Measurements from ENCODE around the gene ATG5. TPM values are rescaled to one million over a fixed set of nuclear protein-coding genes. Genes with fewer than 3 reads are reported as not detected.
A peak's percentile ranks its signal among the peaks of the same experiment; 100 is the strongest.

The ATG5 gene
- total RNA-seq, 1 donor, result 12.1 TPM

DNA sequence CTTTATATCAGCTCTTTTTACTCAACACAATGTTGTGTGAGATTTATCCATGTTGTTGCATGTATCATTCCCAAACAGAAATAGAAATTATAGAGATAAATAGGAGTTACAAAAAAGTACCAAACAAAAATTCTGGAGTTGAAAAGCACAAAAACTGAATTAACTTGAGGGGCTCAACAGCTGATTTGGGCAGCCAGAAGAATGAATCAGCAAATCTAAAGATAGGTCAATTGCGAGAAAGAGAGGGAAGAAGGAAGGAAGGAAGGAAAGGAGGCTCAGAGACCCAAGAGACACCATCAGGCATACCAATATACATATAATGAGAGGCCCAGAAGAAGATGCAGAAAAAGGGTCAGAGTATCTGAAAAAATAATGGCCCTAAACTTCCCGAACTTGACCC lies 98.9 kb downstream of the ATG5 start:
- no peak for DNase-seq (ENCODE audit: low read depth in 2 of 3, low spot score in 2 of 3)

DNA sequence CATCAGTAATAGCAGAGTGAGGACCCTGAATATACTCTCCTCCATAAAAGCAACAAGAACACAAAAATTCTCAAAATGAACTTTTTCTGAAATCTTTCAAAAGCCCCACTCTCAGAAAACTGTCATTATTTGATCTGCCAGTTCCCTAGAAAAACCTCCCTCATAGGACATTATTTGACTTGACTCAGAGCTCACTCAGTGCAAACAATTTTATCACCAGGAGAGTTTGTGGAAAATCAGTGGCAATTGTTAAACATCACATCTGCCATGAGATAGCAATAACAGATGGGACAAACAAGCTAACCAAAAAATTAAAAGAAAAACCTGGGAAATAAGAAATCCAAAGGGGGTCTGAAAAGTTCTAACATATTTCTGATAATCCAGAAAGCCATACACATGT lies 100.0 kb downstream of the ATG5 start:
- no peak for DNase-seq (ENCODE audit: low read depth in 2 of 3, low spot score in 2 of 3)

DNA sequence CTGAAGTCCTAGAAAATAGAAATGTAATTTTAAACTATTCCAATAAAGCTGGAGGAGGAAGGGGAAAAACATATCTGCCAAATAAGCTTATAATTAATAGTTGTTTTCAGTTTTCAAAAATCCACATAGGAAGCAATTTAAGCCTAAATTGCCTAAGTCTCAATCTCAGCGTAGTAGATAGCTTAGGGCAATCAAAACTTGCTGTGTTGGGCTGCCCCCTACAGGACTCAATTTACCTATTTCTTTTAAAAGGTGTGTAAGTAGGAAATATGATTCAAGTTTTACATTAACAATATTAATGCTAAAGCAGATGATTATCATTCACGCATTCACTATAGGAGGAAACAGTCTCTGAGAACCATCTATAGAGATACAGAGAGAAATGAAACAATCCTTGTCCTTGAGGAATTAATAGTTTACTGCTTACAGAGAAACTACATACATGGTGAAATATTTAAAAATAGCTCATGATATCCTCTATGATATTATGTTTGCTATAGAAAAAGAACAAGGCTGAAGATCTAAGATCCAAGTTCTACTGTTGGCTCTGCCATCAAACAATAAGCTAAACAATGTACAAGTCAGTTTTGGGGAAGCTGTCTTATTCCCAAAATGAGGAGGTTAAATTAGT lies 102.1 kb downstream of the ATG5 start:
- peak; percentile 59 to 86 (median 60) for DNase-seq (ENCODE audit: low read depth in 2 of 3, low spot score in 2 of 3)

DNA sequence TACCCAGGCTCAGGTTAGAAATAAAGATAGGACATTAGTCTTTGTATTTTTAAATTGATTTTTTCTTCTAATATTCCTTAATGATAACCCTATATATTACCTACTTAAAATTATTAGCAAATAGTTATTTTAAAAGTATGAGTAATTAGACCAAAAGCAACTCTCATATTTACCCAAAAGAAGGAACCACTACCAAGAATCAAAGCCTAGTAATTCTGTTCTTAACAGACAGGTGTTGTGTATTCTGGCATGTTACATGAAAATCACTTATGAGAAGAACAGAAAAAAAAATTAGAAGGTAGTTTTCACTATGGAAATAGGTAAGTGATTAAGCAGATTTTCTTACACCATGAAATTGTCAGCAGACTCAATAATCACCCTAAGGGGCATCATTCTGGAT lies 105.1 kb downstream of the ATG5 start:
- no peak for DNase-seq (ENCODE audit: low read depth in 2 of 3, low spot score in 2 of 3)

DNA sequence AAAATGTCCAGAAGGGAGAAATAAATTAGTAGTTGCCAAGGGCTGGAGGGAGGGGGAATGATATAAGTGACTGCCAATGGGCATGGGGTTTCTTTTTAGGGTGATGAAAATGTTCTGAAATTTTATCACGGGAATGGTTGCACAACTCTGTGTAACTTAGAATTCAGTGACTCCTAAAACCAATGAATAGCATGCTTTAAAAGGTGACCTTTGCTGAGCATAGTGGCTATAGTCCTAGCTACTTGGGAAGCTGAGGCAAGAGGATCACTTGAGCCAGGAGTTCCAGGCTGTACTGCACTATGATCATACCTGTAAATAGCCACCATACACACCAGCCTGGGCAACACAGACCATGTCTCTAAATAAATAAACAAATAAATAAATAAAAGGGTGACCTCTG lies 109.0 kb downstream of the ATG5 start:
- no peak for DNase-seq (ENCODE audit: low read depth in 2 of 3, low spot score in 2 of 3)

DNA sequence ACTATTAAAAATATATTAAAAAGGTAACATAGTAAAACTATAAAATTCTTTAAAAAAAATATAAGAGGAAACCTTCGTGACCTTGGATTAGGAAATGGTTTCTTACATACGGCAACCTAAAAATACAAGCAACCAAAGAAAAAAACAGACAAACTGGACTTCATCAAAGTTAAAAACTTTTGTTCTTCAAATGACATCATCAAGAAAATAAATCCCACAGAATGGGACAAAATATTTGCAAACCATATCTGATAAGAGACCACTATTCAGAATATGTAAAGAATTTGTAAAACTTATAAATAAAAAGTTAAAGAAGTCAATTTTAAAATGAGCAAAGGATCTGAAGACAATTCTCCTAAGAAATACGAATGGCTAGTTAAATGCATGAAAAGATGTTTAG lies 110.0 kb downstream of the ATG5 start:
- DNase-seq (ENCODE audit: low read depth in 2 of 3, low spot score in 2 of 3), result no peak

DNA sequence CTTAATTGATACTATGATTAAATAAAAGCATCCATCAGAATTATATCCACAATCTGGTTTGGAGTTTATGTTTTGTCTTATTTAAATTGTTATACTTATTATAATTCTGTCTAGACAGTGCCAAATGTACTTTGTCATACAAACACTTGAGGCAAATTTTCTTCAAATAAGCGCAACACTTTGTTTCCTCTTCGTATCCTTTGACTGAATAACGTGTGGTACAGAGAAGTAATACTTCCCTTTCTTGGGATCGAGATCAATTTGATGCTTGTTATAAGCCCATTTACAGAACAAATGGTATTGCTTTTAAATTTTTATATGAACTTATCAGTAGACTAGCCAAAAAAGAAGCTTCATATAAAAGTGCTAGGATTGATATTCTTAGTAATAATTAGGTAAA lies 111.0 kb downstream of the ATG5 start:
- DNase-seq (ENCODE audit: low read depth in 2 of 3, low spot score in 2 of 3), result no peak

DNA sequence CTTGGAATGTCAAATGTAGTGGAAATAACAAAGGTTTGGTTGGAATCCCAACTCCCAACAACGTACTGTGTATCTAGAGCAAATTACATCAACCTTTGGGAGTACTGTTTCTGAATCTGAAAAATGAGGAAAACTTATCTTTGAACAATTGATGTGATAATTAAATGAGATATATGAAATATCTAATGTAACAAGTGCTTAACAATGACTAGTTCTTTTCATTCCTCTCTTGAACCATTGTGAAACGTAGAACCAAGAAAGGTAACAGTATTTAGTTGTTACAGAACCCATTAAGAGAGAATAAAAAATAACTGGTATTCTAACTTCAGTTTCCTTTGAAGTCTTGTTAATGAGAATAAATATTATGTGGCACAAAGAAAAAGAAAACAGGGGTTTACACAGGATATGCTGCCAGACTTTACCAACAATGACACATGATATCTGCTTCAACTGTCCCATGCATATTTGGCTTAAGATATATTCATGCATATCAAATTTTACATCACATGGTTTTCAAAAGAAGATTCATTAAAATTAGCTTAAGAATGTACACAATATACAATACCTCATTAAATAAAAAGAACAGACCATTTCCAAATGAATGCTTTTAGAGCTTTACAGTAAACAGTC lies 111.8 kb downstream of the ATG5 start:
- no peak for DNase-seq (ENCODE audit: low read depth in 2 of 3, low spot score in 2 of 3)

DNA sequence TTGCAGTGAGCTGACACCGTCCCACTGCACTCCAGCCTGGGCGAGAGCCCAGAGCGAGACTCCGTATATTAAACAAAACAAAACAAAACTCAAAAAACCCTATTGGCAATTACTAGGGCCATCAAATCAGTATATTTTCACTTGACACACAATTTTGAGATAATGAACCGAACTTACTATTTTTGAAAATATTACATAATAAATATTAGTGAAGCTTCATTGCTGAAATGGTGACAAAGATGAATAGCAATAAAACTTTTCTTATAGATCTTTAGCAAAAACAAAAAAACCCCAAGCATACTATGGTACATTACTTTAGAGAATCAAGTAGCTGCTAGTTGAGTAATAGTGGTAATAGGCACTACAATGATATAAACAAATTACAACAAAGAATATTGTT lies 113.0 kb downstream of the ATG5 start:
- no peak for DNase-seq (ENCODE audit: low read depth in 2 of 3, low spot score in 2 of 3)

DNA sequence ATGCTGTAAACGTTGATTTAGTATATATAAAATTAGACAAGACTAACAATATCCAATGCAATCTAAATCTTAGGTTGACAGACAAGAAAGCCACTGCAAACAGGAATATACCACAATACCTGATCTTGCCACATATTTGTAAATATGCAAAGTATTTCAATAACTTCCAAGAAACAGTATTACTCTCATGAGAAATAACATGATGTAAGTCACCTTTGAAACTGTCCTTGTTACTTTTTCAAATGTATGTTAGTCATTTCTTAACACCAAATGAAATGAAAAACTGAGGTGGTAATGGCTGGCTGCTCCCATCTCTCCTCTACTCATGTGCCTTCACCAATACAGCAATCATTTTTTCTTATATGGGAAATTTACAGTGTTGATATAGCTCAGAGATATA lies 118.7 kb downstream of the ATG5 start:
- DNase-seq (ENCODE audit: low read depth in 2 of 3, low spot score in 2 of 3), result no peak

DNA sequence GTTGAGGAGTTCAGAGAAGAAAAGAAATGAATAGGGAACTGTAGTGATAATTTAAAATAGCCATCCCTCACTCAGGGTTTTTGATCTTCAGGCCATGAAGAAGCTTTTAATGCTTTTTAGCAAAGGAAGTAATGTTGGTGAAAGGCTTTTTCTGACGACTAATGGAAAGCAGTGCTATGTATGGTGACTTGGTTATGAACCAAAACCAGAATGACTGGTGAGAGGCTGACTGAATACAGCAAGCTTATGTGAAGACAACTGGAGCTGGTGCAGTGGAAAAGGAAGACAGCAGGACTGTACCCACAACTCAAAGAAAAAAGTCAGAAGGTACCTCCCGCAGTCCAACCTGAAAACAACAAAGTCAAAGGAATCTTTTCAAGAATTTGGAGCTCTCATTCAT lies 120.6 kb downstream of the ATG5 start:
- DNase-seq (ENCODE audit: low read depth in 2 of 3, low spot score in 2 of 3), result no peak

DNA sequence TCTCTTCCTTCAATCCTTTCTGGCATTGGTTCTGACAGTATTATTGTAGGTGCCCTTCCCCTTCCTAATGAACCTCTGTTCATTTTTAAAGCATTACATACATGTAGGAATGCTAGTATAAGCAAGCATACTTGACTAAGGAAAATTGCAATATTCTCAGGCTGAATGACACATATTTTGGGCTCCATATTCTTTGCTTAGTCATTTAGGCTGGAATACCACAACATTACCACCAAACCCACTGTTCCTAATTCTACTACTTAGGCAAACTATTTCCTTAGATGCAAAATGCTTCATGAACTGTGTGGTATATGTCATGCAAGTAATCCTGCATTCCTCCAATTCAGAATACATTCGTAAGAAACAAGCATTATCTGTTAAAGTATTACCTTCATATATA lies 125.6 kb downstream of the ATG5 start:
- DNase-seq (ENCODE audit: low read depth in 2 of 3, low spot score in 2 of 3), result no peak

DNA sequence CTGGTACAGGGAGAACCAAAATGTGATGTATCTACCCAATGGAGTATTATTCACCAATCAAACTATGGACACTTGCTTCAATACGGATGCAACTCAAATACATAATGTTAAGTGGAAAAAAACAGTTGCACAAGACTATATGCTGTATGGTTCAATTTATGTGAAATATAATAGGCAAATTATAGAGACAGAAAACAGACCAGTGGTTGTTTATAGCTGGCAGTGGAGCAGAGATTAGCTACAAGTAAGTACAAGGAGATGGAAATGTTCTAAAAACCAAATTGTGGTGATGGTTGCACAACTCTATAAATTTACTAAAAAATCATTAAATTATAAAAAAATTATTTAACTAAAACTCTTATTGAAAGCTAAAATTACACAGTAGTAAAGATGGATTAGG lies 126.2 kb downstream of the ATG5 start:
- DNase-seq (ENCODE audit: low read depth in 2 of 3, low spot score in 2 of 3), result no peak

DNA sequence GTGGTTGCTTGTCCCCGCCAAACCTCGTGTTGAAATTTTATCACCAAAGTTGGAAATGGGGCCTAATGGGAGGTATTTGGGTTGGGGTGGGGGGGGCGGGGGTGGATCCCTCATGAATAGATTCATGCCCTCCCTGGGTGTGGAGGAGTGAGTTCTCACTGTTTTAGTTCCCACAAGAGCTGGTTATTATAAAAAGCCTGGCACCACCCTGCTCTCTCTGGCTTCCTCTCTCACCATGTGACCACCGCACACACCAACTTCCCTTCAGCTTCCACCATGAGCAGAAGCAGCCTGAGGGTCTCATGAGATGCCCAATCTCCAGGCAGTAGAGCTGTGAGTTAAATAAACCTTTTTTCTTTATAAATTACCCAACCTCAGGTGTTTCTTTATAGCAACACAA lies 128.1 kb downstream of the ATG5 start:
- DNase-seq (ENCODE audit: low read depth in 2 of 3, low spot score in 2 of 3), result no peak

DNA sequence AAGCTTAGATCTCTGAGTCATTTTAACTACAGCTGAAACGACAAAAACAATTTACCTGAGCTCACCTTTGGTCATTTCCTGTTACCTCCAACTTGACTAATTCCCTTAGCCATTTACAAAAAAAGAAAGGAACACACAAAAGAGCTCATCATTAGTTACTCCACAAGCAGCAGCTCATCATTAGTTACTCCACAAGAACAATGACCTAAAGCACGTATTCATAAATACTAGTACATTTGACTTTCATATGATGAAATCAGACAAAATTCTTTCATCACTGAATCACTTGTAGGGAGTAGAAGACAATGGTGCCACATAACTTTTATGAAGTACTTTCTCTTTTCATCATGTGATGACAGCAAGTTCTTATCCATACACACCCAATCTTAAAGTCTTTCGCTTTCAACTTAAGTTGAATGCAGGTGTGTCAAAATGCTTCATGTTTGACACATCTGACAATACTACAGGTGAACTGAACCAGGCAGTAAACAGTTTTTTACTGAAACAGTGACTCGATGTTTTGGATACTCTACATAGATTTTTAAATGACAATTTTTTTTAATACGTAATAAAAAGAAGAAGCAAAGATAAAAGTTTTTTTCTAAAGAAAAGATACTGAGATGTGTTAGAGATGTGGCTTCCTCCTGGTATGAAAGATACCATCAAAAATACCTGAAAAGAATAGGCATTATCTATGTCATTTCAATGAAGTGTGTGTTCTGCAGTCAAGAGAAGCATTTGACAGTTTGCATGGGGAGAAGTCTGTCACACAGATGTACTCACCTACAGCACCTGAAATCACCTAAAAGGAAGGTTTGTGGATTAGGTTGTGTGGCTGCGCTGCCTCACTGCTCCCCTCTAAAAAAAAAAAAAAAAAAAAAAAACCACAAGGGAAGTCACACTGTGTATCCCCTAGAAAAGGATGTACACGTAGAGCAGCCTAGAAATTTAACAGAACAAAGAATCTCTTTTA lies 130.3 kb downstream of the ATG5 start:
- peak in 1 of 3 donors; percentile 26 for DNase-seq (ENCODE audit: low read depth in 2 of 3, low spot score in 2 of 3)

DNA sequence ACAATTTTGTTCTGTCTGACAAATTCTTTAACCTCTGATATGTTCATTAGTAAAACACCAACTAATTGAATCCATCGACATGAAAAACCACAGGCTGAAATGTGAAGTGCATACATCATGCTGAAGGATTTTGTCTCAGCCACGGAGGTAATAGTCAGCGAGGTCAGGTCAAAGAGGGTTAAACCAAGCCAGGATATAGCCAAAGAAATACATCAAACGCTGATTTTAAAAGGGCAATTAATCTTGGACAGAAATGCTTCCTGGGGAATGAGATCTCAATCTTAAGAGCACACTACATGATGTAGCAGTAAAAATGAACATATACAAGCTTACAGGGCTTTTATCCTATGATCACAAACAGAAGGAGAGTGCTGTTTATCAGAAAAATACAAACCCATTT lies 132.7 kb downstream of the ATG5 start:
- DNase-seq (ENCODE audit: low read depth in 2 of 3, low spot score in 2 of 3), result no peak

DNA sequence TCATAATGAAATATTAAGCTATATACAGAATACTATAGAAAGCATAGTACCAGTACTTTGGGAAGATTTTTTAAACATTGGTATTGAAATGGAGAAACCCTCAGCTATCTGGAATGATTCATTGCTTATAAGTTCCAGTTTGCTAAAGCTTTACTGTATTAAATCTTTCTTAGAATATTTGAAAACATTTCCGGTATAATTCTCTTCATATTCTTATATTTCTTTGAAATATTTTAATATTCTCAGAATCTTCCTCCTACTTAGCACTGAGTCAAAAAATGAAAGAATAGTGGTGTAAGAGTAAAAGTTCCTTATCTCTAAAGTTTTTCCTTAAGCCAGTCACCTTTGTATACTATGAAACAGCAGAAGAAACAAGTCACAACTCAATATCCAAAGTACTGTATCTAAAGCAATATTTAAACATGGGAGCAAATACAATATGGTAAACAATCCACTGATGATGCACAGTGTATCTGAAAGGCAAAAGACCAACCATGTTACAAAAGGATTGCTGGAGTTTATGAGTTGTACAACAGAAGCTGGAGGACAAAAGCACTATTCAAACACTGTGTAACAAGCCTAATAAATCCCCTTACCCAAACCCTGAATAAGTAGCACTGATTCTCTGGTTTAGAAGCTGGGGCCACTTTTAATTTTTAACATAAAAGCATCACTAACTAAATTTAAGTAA lies 137.3 kb downstream of the ATG5 start:
- DNase-seq (ENCODE audit: low read depth in 2 of 3, low spot score in 2 of 3), result no peak

DNA sequence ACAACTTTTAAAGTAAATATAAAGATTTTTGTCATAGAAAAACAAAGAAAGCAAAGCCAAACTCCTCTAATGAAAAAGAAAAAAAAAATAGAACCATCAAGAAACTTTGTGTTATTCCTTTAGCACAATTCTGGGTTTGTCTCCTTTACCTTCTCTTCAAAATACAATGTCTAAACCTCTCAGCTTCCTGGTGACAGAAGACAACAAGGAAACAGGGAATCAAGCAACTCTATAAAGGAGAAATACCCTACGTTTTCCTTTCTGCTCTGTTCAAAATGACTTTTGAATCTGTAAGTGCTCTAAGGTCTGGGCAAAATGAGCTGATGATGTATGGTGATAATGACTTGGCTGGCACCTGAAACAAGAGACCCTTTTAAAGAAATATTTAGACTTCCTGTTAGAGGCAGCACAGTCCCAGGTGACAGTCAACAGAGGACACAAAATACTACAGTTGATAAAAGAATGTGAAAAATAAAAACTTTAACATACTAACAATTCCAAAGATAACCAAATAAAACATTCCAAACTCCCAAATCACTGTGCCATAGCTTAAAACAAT lies 138.1 kb downstream of the ATG5 start:
- DNase-seq (ENCODE audit: low read depth in 2 of 3, low spot score in 2 of 3), result no peak

DNA sequence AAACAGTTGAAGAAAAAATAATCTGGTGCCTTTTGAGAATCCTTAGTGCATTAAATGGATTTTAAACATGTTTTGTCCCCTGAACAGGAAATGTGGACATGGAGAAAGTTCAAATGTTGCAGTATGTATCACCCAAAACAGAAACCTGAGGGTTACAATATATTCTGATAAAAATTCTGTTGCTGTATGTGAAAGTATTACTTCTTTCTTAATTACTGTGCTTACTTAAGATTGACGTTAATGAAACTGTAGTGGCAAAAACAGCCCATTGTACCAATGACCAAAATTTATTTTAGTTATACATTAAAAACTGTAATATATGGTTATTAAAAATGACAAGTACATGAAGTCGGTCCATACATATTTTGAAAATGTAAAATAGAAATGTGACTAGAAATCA lies 138.8 kb downstream of the ATG5 start:
- no peak for DNase-seq (ENCODE audit: low read depth in 2 of 3, low spot score in 2 of 3)

DNA sequence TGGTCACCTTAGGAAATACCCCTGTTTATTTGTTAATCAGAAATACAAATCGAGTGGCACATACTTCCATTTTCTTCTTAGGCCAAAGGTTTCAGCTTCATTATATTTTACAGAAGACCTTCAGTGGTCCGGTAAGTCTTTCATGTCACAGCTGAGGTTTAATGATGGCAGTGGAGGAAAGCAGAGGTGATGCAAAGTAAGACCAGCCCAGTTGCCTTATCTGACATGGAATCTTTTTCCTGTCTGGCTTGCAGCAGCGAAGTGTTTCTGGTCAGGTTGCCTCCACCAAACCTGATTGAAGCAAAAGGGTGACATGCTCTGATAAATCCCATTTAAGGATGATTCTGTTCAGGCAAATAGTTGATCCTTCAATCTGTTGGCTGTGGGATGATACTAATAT lies 139.4 kb downstream of the ATG5 start:
- DNase-seq (ENCODE audit: low read depth in 2 of 3, low spot score in 2 of 3), result no peak

DNA sequence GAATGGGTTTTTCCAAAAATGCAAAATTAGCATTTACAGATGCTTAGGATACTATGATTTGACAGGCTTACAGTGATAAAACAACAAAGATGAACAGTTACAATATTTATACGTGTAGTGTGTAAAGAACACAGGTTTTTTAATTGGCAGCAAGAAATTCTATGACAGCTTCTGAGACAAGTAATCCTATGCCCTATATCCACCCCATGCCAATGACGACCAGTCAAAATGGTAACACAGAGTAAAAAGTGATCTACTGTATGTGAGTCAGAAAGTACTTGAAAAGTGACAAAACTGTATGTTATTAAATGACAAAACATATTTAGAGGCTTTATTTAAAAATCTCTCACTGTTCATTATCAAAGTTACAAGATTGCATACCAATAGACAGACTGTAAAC lies 139.9 kb downstream of the ATG5 start:
- DNase-seq (ENCODE audit: low read depth in 2 of 3, low spot score in 2 of 3), result no peak
